WERI-Rb-1 (cell line): ENCODE results near the gene ASB7.

ENCODE experiments used
- DNase-seq: peaks from one replicate; pipeline ENCODE4 v3.0.0-alpha.2; 2020
- H3K27ac ChIP-seq: fragments of 250-450 bp; sonication (Bioruptor Pico); 2 replicates; pipeline ENCODE4 v1.5.1; 2020; ENCODE audit warnings: mild to moderate bottlenecking, moderate library complexity
- H3K27me3 ChIP-seq: fragments of 250-450 bp; sonication (Bioruptor Pico); 2 replicates; pipeline ENCODE4 v1.5.1; 2021; ENCODE audit warnings: mild to moderate bottlenecking, low read depth, moderate library complexity; ENCODE audit not compliant: insufficient read depth, severe bottlenecking
- H3K36me3 ChIP-seq: fragments of 250-450 bp; sonication (Bioruptor Pico); 2 replicates; pipeline ENCODE4 v1.5.1; 2020; ENCODE audit warnings: mild to moderate bottlenecking, moderate library complexity
- H3K4me3 ChIP-seq: 2 replicates; pipeline ENCODE4 v1.5.1; 2011; ENCODE audit warnings: low read depth, mild to moderate bottlenecking, control low read depth, low read length
- H3K9me3 ChIP-seq: fragments of 250-450 bp; sonication (Bioruptor Pico); 2 replicates; pipeline ENCODE4 v1.5.1; 2021; ENCODE audit warnings: mild to moderate bottlenecking, moderate library complexity; ENCODE audit not compliant: severe bottlenecking
- CTCF ChIP-seq: IDR thresholded peaks from 2 replicates; pipeline ENCODE4 v1.5.1; 2011; ENCODE audit warnings: low read depth, mild to moderate bottlenecking, control low read depth, inconsistent platforms, low read length

ASB7 gene, protein sequence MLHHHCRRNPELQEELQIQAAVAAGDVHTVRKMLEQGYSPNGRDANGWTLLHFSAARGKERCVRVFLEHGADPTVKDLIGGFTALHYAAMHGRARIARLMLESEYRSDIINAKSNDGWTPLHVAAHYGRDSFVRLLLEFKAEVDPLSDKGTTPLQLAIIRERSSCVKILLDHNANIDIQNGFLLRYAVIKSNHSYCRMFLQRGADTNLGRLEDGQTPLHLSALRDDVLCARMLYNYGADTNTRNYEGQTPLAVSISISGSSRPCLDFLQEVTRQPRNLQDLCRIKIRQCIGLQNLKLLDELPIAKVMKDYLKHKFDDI

GRCh38 chr15:100602064-100602822 is at the start of gene ASB7, which contains the start of gene LINS1:
TSS of gene ASB7 (plus strand) at chr15:100602589. CDS start at chr15:100612217, 9,628 bp downstream.
TSS of gene LINS1 (minus strand) at chr15:100602184. CDS start at chr15:100580842, 21,342 bp downstream.
- DNase-seq, result peak; percentile 100
- TF ChIP-seq CTCF, result no peak
- Histone ChIP-seq H3K9me3 (no peaks in the 10 kb centered on the region), H3K36me3 (peaks cover 16% of the 10 kb centered on the region), H3K27me3 (no peaks in the 10 kb centered on the region), H3K4me3 (peak within 1 kb of the TSS; percentile 96), H3K27ac (peak within 1 kb of the TSS; percentile 73)

DNA sequence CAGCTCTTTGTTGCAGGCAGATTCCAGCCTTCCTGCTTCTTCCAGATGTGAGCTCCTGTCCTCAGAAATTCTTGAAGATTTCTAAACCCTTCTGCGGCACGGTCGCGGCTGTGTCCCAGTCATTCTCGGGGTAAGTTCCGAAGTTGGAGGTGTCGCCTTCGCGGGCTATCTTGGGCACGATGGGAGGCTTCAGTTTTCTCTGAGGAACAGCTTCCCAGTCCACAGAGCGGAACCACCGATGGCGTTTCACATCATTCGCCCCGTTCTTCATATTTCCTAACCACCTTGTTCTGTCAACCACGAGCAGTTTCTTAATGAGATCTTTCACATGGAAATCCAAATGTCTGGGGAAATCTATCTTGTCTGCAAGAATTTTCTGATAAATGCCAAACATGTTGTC is 48.9 kb upstream of the ASB7 start:
- no peak overlapping the region for H3K27ac ChIP-seq
- H3K27me3 ChIP-seq, result no peaks in the 10 kb centered on the region
- no peak for TF ChIP-seq CTCF
- no peak for DNase-seq
- H3K4me3 ChIP-seq, result no peak overlapping the region
- no peaks in the 10 kb centered on the region for H3K36me3 ChIP-seq
- no peaks in the 10 kb centered on the region for H3K9me3 ChIP-seq

- H3K4me3 ChIP-seq, result no peak overlapping the region
- TF ChIP-seq CTCF, result no peak
- no peaks in the 10 kb centered on the region for H3K9me3 ChIP-seq
- H3K36me3 ChIP-seq, result no peaks in the 10 kb centered on the region
- H3K27ac ChIP-seq, result no peak overlapping the region
- H3K27me3 ChIP-seq, result no peaks in the 10 kb centered on the region
- DNase-seq, result no peak
Observed at GRCh38 chr15:100558771-100559254, 43.6 kb upstream of the ASB7 start.

GRCh38 chr15:100559330-100559729 is 43.1 kb upstream of the ASB7 start:
- no peaks in the 10 kb centered on the region for H3K36me3 ChIP-seq
- TF ChIP-seq CTCF, result no peak
- no peak for DNase-seq
- no peaks in the 10 kb centered on the region for H3K9me3 ChIP-seq
- no peak overlapping the region for H3K27ac ChIP-seq
- H3K27me3 ChIP-seq, result no peaks in the 10 kb centered on the region
- no peak overlapping the region for H3K4me3 ChIP-seq

- H3K36me3 ChIP-seq, result no peaks in the 10 kb centered on the region
- no peak for DNase-seq
- H3K27ac ChIP-seq, result no peak overlapping the region
- no peak for TF ChIP-seq CTCF
- no peaks in the 10 kb centered on the region for H3K27me3 ChIP-seq
- no peak overlapping the region for H3K4me3 ChIP-seq
- no peaks in the 10 kb centered on the region for H3K9me3 ChIP-seq
Observed at GRCh38 chr15:100560323-100560722, 42.1 kb upstream of the ASB7 start.
